ENCODE data around the gene TLR5.

Gene TLR5

DNA sequence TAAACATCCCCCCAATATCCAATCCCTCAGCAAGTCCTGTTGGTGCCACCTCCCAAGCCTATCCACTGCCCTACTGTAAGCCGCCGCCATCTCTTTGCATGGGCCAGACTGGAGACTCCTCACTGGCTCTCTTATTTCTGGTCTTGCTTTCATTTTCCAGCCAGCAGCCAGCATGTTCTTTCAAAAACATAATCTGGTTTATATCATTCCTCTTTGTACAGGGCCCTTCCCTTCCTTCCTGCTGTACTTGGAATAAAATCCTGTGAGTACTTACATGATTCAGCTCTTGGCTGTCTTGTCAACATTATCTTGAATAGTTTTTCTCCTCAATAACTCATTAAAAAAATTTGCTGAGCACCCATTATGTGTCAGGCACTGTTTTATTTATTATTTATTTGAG, 28.2 kb downstream of the TLR5 start:
- Histone ChIP-seq H2BK15ac (replicated peaks; ENCODE audit: low read depth) (no peak overlapping the region), H3K79me1 (ENCODE audit: low read length) (no peaks in the 10 kb centered on the region), H4K5ac (ENCODE audit: low read length) (no peak overlapping the region), H3K36me3 (ENCODE audit: control insufficient read depth, insufficient read depth, low read length) (no peaks in the 10 kb centered on the region), H3K27ac (ENCODE audit: low read depth, low read length) (no peak overlapping the region), H3K18ac (ENCODE audit: low read length) (no peak overlapping the region), H3K79me2 (ENCODE audit: control insufficient read depth, insufficient read depth, low read length) (no peaks in the 10 kb centered on the region), H3K9ac (ENCODE audit: low read length) (no peak overlapping the region), H3K4me2 (ENCODE audit: low read length) (no peak overlapping the region), H2BK120ac (ENCODE audit: low read depth, low read length) (no peak overlapping the region), H3K4me1 (ENCODE audit: control insufficient read depth, low read depth, low read length) (no peaks in the 10 kb centered on the region), H3K27me3 (ENCODE audit: insufficient read depth, low read length, poor library complexity) (no peaks in the 10 kb centered on the region), H3K56ac (ENCODE audit: low read length) (no peak overlapping the region), H2BK5ac (ENCODE audit: low read length) (no peak overlapping the region), H3K4me3 (ENCODE audit: low read length) (no peak overlapping the region), H4K8ac (ENCODE audit: low read depth, low read length) (no peak overlapping the region), H2AK5ac (ENCODE audit: low read length) (no peak overlapping the region), H3K4ac (ENCODE audit: low read depth, low read length) (no peak overlapping the region), H3K23ac (ENCODE audit: low read length) (no peak overlapping the region)
- DNase-seq = no peak
- WGBS (ENCODE audit: extremely low coverage, insufficient coverage, low lambda C conversion rate) = no CpG with 5 or more reads among the region's 2 CpGs

DNA sequence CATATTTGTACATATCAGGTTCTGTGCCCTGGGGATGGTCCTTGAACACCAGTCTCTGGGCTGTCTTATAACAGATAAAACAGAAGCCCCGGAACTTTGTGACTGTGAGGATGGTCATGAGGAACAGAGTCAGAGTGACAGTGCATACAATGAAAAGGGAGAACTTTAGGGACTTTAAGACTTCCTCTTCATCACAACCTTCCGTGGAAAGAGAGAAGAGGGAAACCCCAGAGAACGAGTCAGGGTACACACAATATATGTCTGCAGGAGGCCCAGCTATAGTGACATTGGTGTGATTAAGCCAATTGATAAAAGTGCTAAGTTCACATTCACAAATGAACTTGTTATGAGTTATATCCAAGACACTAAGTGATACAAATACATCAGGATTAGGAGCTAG, 32.1 kb downstream of the TLR5 start:
- no peak overlapping the region for H2BK120ac ChIP-seq (ENCODE audit: low read depth, low read length)
- no peak overlapping the region for H3K9ac ChIP-seq (ENCODE audit: low read length)
- peaks cover 4% of the 10 kb centered on the region for H3K4me1 ChIP-seq (ENCODE audit: control insufficient read depth, low read depth, low read length)
- no peak overlapping the region for H3K18ac ChIP-seq (ENCODE audit: low read length)
- H4K8ac ChIP-seq (ENCODE audit: low read depth, low read length) = no peak overlapping the region
- no peak overlapping the region for H3K4me2 ChIP-seq (ENCODE audit: low read length)
- H3K79me2 ChIP-seq (ENCODE audit: control insufficient read depth, insufficient read depth, low read length) = no peaks in the 10 kb centered on the region
- DNase-seq = no peak
- H3K4me3 ChIP-seq (ENCODE audit: low read length) = no peak overlapping the region
- H3K23ac ChIP-seq (ENCODE audit: low read length) = no peak overlapping the region
- H2BK15ac ChIP-seq (replicated peaks; ENCODE audit: low read depth) = no peak overlapping the region
- H3K36me3 ChIP-seq (ENCODE audit: control insufficient read depth, insufficient read depth, low read length) = no peaks in the 10 kb centered on the region
- no peak overlapping the region for H3K56ac ChIP-seq (ENCODE audit: low read length)
- no CpG with 5 or more reads among the region's 3 CpGs for WGBS (ENCODE audit: extremely low coverage, insufficient coverage, low lambda C conversion rate)
- no peak overlapping the region for H3K27ac ChIP-seq (ENCODE audit: low read depth, low read length)
- no peaks in the 10 kb centered on the region for H3K79me1 ChIP-seq (ENCODE audit: low read length)
- H3K4ac ChIP-seq (ENCODE audit: low read depth, low read length) = no peak overlapping the region
- no peak overlapping the region for H2BK5ac ChIP-seq (ENCODE audit: low read length)
- H4K5ac ChIP-seq (ENCODE audit: low read length) = no peak overlapping the region
- no peak overlapping the region for H2AK5ac ChIP-seq (ENCODE audit: low read length)
- no peaks in the 10 kb centered on the region for H3K27me3 ChIP-seq (ENCODE audit: insufficient read depth, low read length, poor library complexity)

DNA sequence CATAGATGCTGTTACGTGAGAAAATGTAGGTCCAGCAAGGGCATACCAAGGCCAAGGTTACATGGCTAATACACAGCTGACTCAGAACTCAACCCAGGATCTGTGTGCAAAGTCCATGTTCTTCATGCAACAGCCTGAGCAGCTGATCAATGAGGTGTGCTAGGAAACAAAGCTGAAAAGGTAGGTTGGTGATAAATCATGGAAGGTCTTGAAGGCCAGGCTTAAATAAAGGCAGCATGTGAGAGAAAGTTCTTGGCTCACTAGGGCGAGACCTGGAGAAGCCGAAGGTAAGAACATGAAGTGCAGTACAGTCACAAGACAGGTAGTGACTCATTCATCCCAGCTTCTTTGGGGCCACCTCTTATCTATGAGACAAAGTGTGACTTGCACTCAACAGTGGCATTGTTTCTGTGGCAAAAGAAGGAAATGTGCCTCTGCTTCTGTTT, 33.4 kb downstream of the TLR5 start:
- Histone ChIP-seq H3K23ac (ENCODE audit: low read length) (no peak overlapping the region), H3K9ac (ENCODE audit: low read length) (no peak overlapping the region), H3K4me1 (ENCODE audit: control insufficient read depth, low read depth, low read length) (peaks cover 4% of the 10 kb centered on the region), H3K27ac (ENCODE audit: low read depth, low read length) (no peak overlapping the region), H2BK5ac (ENCODE audit: low read length) (no peak overlapping the region), H3K56ac (ENCODE audit: low read length) (no peak overlapping the region), H3K18ac (ENCODE audit: low read length) (no peak overlapping the region), H2BK120ac (ENCODE audit: low read depth, low read length) (no peak overlapping the region), H4K8ac (ENCODE audit: low read depth, low read length) (no peak overlapping the region), H3K79me2 (ENCODE audit: control insufficient read depth, insufficient read depth, low read length) (no peaks in the 10 kb centered on the region), H2BK15ac (replicated peaks; ENCODE audit: low read depth) (no peak overlapping the region), H3K27me3 (ENCODE audit: insufficient read depth, low read length, poor library complexity) (no peaks in the 10 kb centered on the region), H2AK5ac (ENCODE audit: low read length) (no peak overlapping the region), H4K5ac (ENCODE audit: low read length) (no peak overlapping the region), H3K36me3 (ENCODE audit: control insufficient read depth, insufficient read depth, low read length) (no peaks in the 10 kb centered on the region), H3K79me1 (ENCODE audit: low read length) (no peaks in the 10 kb centered on the region), H3K4me2 (ENCODE audit: low read length) (no peak overlapping the region), H3K4me3 (ENCODE audit: low read length) (no peak overlapping the region), H3K4ac (ENCODE audit: low read depth, low read length) (no peak overlapping the region)
- DNase-seq = peak; percentile 45
- WGBS (ENCODE audit: extremely low coverage, insufficient coverage, low lambda C conversion rate) = no CpG with 5 or more reads among the region's 3 CpGs

DNA sequence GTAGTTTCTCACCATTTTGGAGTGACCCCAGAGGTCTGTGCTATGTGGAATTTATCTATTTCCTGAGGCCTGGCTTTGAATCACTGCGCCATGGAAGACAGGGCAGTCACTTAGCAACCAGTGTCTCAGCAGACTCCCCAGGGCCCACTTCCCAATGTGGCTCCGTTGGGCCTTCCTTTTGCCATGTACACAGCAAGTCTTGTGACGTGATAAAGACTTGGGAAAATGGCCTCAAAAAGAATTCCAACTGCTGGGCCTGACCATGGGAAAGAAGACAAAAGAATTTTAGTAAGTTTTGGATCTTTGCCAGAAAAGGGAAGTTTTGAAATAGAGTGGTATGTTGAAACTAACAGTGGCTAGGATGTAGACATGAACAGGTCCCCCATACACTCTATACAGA, 36.2 kb downstream of the TLR5 start:
- H3K79me2 ChIP-seq (ENCODE audit: control insufficient read depth, insufficient read depth, low read length) = no peaks in the 10 kb centered on the region
- no peaks in the 10 kb centered on the region for H3K79me1 ChIP-seq (ENCODE audit: low read length)
- H3K27ac ChIP-seq (ENCODE audit: low read depth, low read length) = no peak overlapping the region
- no peaks in the 10 kb centered on the region for H3K36me3 ChIP-seq (ENCODE audit: control insufficient read depth, insufficient read depth, low read length)
- WGBS (ENCODE audit: extremely low coverage, insufficient coverage, low lambda C conversion rate) = no CpG with 5 or more reads among the region's 3 CpGs
- no peaks in the 10 kb centered on the region for H3K27me3 ChIP-seq (ENCODE audit: insufficient read depth, low read length, poor library complexity)
- no peak overlapping the region for H4K5ac ChIP-seq (ENCODE audit: low read length)
- H3K56ac ChIP-seq (ENCODE audit: low read length) = no peak overlapping the region
- no peak overlapping the region for H3K9ac ChIP-seq (ENCODE audit: low read length)
- H3K4me3 ChIP-seq (ENCODE audit: low read length) = no peak overlapping the region
- H3K4ac ChIP-seq (ENCODE audit: low read depth, low read length) = no peak overlapping the region
- H3K4me1 ChIP-seq (ENCODE audit: control insufficient read depth, low read depth, low read length) = peaks cover 5% of the 10 kb centered on the region
- no peak overlapping the region for H4K8ac ChIP-seq (ENCODE audit: low read depth, low read length)
- H3K23ac ChIP-seq (ENCODE audit: low read length) = no peak overlapping the region
- no peak overlapping the region for H2BK15ac ChIP-seq (replicated peaks; ENCODE audit: low read depth)
- no peak overlapping the region for H3K4me2 ChIP-seq (ENCODE audit: low read length)
- H2AK5ac ChIP-seq (ENCODE audit: low read length) = no peak overlapping the region
- no peak overlapping the region for H3K18ac ChIP-seq (ENCODE audit: low read length)
- H2BK120ac ChIP-seq (ENCODE audit: low read depth, low read length) = no peak overlapping the region
- DNase-seq = no peak
- no peak overlapping the region for H2BK5ac ChIP-seq (ENCODE audit: low read length)

DNA sequence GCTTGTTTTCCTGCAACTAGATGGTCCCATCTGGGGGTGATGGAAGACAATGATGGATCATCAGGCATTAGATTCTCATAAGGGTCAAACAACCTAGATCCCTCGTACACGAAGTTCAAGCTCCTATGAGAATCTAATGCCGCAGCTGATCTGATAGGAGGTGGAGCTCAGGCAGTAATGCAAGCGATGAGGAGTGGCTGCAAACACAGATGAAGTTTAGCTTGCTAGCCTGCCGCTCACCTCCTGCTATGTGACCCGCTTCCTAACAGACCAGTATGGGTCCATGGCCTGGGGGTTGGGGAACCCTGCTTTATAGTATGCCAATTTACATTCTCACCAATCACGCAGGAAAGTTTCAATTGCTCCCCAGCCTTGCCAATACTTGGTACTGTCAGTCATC, 37.5 kb downstream of the TLR5 start:
- H4K8ac ChIP-seq (ENCODE audit: low read depth, low read length) = no peak overlapping the region
- H2BK5ac ChIP-seq (ENCODE audit: low read length) = no peak overlapping the region
- peaks cover 5% of the 10 kb centered on the region for H3K4me1 ChIP-seq (ENCODE audit: control insufficient read depth, low read depth, low read length)
- H3K79me1 ChIP-seq (ENCODE audit: low read length) = no peaks in the 10 kb centered on the region
- H3K4ac ChIP-seq (ENCODE audit: low read depth, low read length) = no peak overlapping the region
- no peak overlapping the region for H2AK5ac ChIP-seq (ENCODE audit: low read length)
- H3K79me2 ChIP-seq (ENCODE audit: control insufficient read depth, insufficient read depth, low read length) = no peaks in the 10 kb centered on the region
- no peak overlapping the region for H3K4me2 ChIP-seq (ENCODE audit: low read length)
- H3K18ac ChIP-seq (ENCODE audit: low read length) = no peak overlapping the region
- no peak overlapping the region for H3K4me3 ChIP-seq (ENCODE audit: low read length)
- no peak overlapping the region for H2BK120ac ChIP-seq (ENCODE audit: low read depth, low read length)
- H3K23ac ChIP-seq (ENCODE audit: low read length) = no peak overlapping the region
- H4K5ac ChIP-seq (ENCODE audit: low read length) = no peak overlapping the region
- H3K27ac ChIP-seq (ENCODE audit: low read depth, low read length) = no peak overlapping the region
- H3K9ac ChIP-seq (ENCODE audit: low read length) = no peak overlapping the region
- no CpG with 5 or more reads among the region's 7 CpGs for WGBS (ENCODE audit: extremely low coverage, insufficient coverage, low lambda C conversion rate)
- no peak overlapping the region for H2BK15ac ChIP-seq (replicated peaks; ENCODE audit: low read depth)
- H3K56ac ChIP-seq (ENCODE audit: low read length) = no peak overlapping the region
- no peaks in the 10 kb centered on the region for H3K27me3 ChIP-seq (ENCODE audit: insufficient read depth, low read length, poor library complexity)
- DNase-seq = no peak
- no peaks in the 10 kb centered on the region for H3K36me3 ChIP-seq (ENCODE audit: control insufficient read depth, insufficient read depth, low read length)

DNA sequence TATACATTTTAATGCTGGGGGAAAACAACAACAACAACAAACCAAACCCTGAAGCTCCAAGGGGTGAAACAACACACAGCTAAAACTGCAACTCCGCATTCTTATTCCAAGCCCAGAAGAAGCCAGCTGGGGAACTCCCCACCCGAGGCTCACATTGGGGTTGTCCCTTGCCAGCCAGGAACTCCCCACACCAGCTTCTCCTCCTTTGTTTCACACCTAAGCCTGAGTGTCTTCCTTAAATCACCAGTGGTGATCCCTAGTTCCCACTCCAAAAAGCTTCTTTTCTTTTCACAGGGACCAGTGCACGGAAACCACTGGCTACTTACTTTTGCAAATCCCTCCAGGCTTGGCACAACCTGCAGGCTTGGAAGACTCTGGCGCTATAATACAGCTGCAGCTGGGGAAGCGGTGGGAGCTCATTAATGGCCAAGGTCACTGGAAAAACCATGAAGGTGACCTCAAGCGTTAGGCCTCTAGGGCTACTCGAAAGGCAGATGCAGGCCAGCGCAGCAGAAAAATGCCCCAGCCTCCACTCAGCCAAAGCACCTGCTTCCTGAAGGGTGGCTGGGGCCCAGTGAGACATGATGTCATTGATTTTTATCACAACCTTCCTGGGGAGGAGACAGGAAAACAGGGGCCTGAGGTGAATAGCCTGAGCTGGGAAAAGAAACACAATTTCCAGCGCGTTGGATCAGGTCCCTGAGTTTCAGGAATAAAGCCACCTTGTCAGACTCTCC, 40.1 kb downstream of the TLR5 start:
- WGBS (ENCODE audit: extremely low coverage, insufficient coverage, low lambda C conversion rate) = no CpG with 5 or more reads among the region's 10 CpGs
- H3K18ac ChIP-seq (ENCODE audit: low read length) = peak overlapping the region; percentile 64
- no peak overlapping the region for H3K23ac ChIP-seq (ENCODE audit: low read length)
- no peaks in the 10 kb centered on the region for H3K27me3 ChIP-seq (ENCODE audit: insufficient read depth, low read length, poor library complexity)
- no peaks in the 10 kb centered on the region for H3K79me2 ChIP-seq (ENCODE audit: control insufficient read depth, insufficient read depth, low read length)
- no peaks in the 10 kb centered on the region for H3K79me1 ChIP-seq (ENCODE audit: low read length)
- H3K27ac ChIP-seq (ENCODE audit: low read depth, low read length) = no peak overlapping the region
- H3K4me3 ChIP-seq (ENCODE audit: low read length) = no peak overlapping the region
- peaks cover 1% of the 10 kb centered on the region for H3K4me1 ChIP-seq (ENCODE audit: control insufficient read depth, low read depth, low read length)
- no peak overlapping the region for H3K4me2 ChIP-seq (ENCODE audit: low read length)
- no peak overlapping the region for H2BK15ac ChIP-seq (replicated peaks; ENCODE audit: low read depth)
- no peak overlapping the region for H3K9ac ChIP-seq (ENCODE audit: low read length)
- H3K36me3 ChIP-seq (ENCODE audit: control insufficient read depth, insufficient read depth, low read length) = no peaks in the 10 kb centered on the region
- H2BK120ac ChIP-seq (ENCODE audit: low read depth, low read length) = no peak overlapping the region
- no peak overlapping the region for H3K4ac ChIP-seq (ENCODE audit: low read depth, low read length)
- H3K56ac ChIP-seq (ENCODE audit: low read length) = no peak overlapping the region
- H2AK5ac ChIP-seq (ENCODE audit: low read length) = no peak overlapping the region
- no peak overlapping the region for H2BK5ac ChIP-seq (ENCODE audit: low read length)
- H4K8ac ChIP-seq (ENCODE audit: low read depth, low read length) = no peak overlapping the region
- peak; percentile 90 for DNase-seq
- no peak overlapping the region for H4K5ac ChIP-seq (ENCODE audit: low read length)
